Body of pancreas (tissue), 4 donors: Measurements from ENCODE around the gene CDH4. TPM values are rescaled to one million over a fixed set of nuclear protein-coding genes. Genes with fewer than 3 reads are reported as not detected.

Source experiments
- ATAC-seq: fragments of 150-250 bp; one replicate; pipeline ENCODE4 v1.9.1; 2016
- DNase-seq, 4 donors: peaks; one replicate each; pipeline ENCODE4 v3.0.0-alpha.2; 2019
- H3K27ac ChIP-seq, 4 donors: fragments of 200-600 bp; sonication (generic); 1 replicate in 3 of 4; 2 replicates in 1 of 4; pipeline versions ENCODE4 v1.5.1 to v1.6.1; 2016 to 2019; ENCODE audit warnings: mild to moderate bottlenecking in 1 of 4, mixed read lengths in 1 of 4, moderate library complexity in 1 of 4
- H3K27me3 ChIP-seq, 2 donors: fragments of 200-600 bp; sonication (generic); one replicate each; pipeline ENCODE4 v1.6.0; 2016; ENCODE audit warnings: mild to moderate bottlenecking in 1 of 2
- H3K36me3 ChIP-seq, 2 donors: fragments of 200-600 bp; sonication (generic); replicated peaks in 1 of 2; 2 replicates each; pipeline ENCODE4 v1.5.1; 2016; ENCODE audit warnings: low read depth in 2 of 2; ENCODE audit not compliant: insufficient read depth in 1 of 2
- H3K4me1 ChIP-seq: fragments of 200-600 bp; sonication (generic); one replicate; pipeline ENCODE4 v1.6.0; 2016
- H3K4me3 ChIP-seq, 2 donors: fragments of 200-600 bp; sonication (generic); 1 replicate in 1 of 2; 2 replicates in 1 of 2; pipeline ENCODE4 v1.5.1; 2016 to 2019
- H3K9me3 ChIP-seq, 3 donors: fragments of 200-600 bp; sonication (generic); 1 replicate in 2 of 3; 2 replicates in 1 of 3; pipeline ENCODE4 v1.5.1; 2016
- CTCF ChIP-seq, 7 experiments: fragments of 450-650 bp in 4 of 7; fragments of 200-600 bp in 3 of 7; sonication (generic) in 3 of 7; IDR thresholded peaks; one replicate each; pipeline ENCODE4 v1.5.1; 2016 to 2019; ENCODE audit warnings: antibody characterized with exemption in 7 of 7
- POLR2A ChIP-seq, 3 donors: fragments of 450-650 bp; IDR thresholded peaks; one replicate each; pipeline ENCODE4 v1.6.1; 2016; ENCODE audit warnings: antibody characterized with exemption in 3 of 3, mild to moderate bottlenecking in 2 of 3
- WGBS, 2 donors: methylation state at CpG; one replicate each; pipeline ENCODE4 v1.1.5; 2017; 5-methylcytosine and 5-hydroxymethylcytosine counted together
- intact Hi-C: fragments of 100-400 bp; cut with DNase I; formaldehyde crosslinking; loops from one replicate; pipeline ENCODE4 v1.15.1; 2023
- total RNA-seq, 2 donors: library from RNA; depleted of rRNA; stranded (reverse); fragments of >200 nt; gene quantifications; one replicate each; pipeline ENCODE4 v1.1.0, GENCODE V29; 2016

CDH4 gene
- total RNA-seq, 2 donors from 2014 or later = 0.33 to 0.52 TPM

GRCh38 chr20:61839912-61840778, 588.1 kb downstream of the CDH4 start:
- H3K36me3 ChIP-seq = no peaks in the 10 kb centered on the region
- no peak for TF ChIP-seq POLR2A (IDR thresholded peaks at IDR 0.05)
- TF ChIP-seq CTCF (IDR thresholded peaks at IDR 0.05) = no peak
- H3K4me1 ChIP-seq = no peaks in the 10 kb centered on the region
- intact Hi-C loops = no loop called here
- no peak overlapping the region for H3K27ac ChIP-seq
- WGBS, 2 donors = 71% methylated on average over 19 to 26 of the region's 26 CpGs
- H3K9me3 ChIP-seq = no peaks in the 10 kb centered on the region
- DNase-seq (no peak), ATAC-seq (no peak)
- H3K4me3 ChIP-seq = no peak overlapping the region
- H3K27me3 ChIP-seq = no peaks in the 10 kb centered on the region

GRCh38 chr20:61840779-61841455, 588.9 kb downstream of the CDH4 start:
- Histone ChIP-seq H3K36me3 (no peaks in the 10 kb centered on the region), H3K27me3 (no peaks in the 10 kb centered on the region), H3K4me1 (no peaks in the 10 kb centered on the region), H3K4me3 (no peak overlapping the region), H3K9me3 (no peaks in the 10 kb centered on the region), H3K27ac (no peak overlapping the region)
- WGBS, 2 donors = 76 to 77% methylated on average over 26 of the region's 26 CpGs
- TF ChIP-seq CTCF (IDR thresholded peaks at IDR 0.05) = no peak
- no peak for TF ChIP-seq POLR2A (IDR thresholded peaks at IDR 0.05)
- no peak for DNase-seq
- no peak for ATAC-seq
- intact Hi-C loops = no loop called here

GRCh38 chr20:61841551-61841950, 589.5 kb downstream of the CDH4 start:
- Histone ChIP-seq H3K4me1 (no peaks in the 10 kb centered on the region), H3K4me3 (no peak overlapping the region), H3K36me3 (no peaks in the 10 kb centered on the region), H3K9me3 (no peaks in the 10 kb centered on the region), H3K27ac (no peak overlapping the region), H3K27me3 (no peaks in the 10 kb centered on the region)
- no peak for ATAC-seq
- intact Hi-C loops = no loop called here
- TF ChIP-seq POLR2A (IDR thresholded peaks at IDR 0.05) (no peak), CTCF (IDR thresholded peaks at IDR 0.05) (no peak)
- WGBS, 2 donors = 66 to 73% methylated on average over 16 to 18 of the region's 18 CpGs
- no peak for DNase-seq

GRCh38 chr20:61841966-61842365, 589.9 kb downstream of the CDH4 start:
- Histone ChIP-seq H3K4me1 (no peaks in the 10 kb centered on the region), H3K36me3 (no peaks in the 10 kb centered on the region), H3K9me3 (no peaks in the 10 kb centered on the region), H3K27me3 (no peaks in the 10 kb centered on the region), H3K27ac (no peak overlapping the region), H3K4me3 (no peak overlapping the region)
- DNase-seq (no peak), ATAC-seq (no peak)
- intact Hi-C loops = no loop called here
- WGBS, 2 donors = 40 to 44% methylated on average over 8 to 9 of the region's 9 CpGs
- no peak for TF ChIP-seq CTCF (IDR thresholded peaks at IDR 0.05)
- no peak for TF ChIP-seq POLR2A (IDR thresholded peaks at IDR 0.05)
